ENCODE results near the gene MYBPC1.
"Not testable (repeated sequence)": the region's sequence is repeated elsewhere in the genome, so short reads cannot be mapped to it uniquely, and the experiment has no call there.

Gene MYBPC1, protein sequence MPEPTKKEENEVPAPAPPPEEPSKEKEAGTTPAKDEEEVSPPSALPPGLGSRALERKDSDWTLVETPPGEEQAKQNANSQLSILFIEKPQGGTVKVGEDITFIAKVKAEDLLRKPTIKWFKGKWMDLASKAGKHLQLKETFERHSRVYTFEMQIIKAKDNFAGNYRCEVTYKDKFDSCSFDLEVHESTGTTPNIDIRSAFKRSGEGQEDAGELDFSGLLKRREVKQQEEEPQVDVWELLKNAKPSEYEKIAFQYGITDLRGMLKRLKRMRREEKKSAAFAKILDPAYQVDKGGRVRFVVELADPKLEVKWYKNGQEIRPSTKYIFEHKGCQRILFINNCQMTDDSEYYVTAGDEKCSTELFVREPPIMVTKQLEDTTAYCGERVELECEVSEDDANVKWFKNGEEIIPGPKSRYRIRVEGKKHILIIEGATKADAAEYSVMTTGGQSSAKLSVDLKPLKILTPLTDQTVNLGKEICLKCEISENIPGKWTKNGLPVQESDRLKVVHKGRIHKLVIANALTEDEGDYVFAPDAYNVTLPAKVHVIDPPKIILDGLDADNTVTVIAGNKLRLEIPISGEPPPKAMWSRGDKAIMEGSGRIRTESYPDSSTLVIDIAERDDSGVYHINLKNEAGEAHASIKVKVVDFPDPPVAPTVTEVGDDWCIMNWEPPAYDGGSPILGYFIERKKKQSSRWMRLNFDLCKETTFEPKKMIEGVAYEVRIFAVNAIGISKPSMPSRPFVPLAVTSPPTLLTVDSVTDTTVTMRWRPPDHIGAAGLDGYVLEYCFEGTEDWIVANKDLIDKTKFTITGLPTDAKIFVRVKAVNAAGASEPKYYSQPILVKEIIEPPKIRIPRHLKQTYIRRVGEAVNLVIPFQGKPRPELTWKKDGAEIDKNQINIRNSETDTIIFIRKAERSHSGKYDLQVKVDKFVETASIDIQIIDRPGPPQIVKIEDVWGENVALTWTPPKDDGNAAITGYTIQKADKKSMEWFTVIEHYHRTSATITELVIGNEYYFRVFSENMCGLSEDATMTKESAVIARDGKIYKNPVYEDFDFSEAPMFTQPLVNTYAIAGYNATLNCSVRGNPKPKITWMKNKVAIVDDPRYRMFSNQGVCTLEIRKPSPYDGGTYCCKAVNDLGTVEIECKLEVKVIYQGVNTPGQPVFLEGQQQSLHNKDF

GRCh38 chr12:101594700-101595099 is at the start of gene MYBPC1:
TSS of gene MYBPC1 (plus strand) at chr12:101594971. CDS start at chr12:101595071, 100 bp downstream.
- DNase-seq (ENCODE audit: low spot score): no peak

GRCh38 chr12:101551362-101552114 is 43.2 kb upstream of the MYBPC1 start:
- no peak for DNase-seq (ENCODE audit: low spot score)

- no peak for DNase-seq (ENCODE audit: low spot score)
Observed at GRCh38 chr12:101552277-101552676, 42.5 kb upstream of the MYBPC1 start.

- DNase-seq (ENCODE audit: low spot score): no peak
Observed at GRCh38 chr12:101557094-101557493, 37.7 kb upstream of the MYBPC1 start.

DNA sequence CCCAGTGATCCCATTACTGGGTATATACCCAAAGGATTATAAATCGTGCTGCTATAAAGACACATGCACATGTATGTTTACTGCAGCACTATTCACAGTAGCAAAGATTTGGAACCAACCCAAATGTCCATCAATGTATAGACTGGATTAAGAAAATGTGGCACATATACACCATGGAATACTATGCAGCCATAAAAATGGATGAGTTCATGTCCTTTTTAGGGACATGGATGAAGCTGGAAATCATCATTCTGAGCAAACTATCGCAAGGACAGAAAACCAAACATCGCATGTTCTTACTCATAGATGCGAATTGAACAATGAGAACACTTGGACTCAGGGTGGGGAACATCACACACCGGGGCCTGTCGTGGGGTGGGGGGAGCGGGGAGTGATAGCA is 36.0 kb upstream of the MYBPC1 start:
- not testable (repeated sequence) for DNase-seq (ENCODE audit: low spot score)

GRCh38 chr12:101563212-101563611 is 31.6 kb upstream of the MYBPC1 start:
- DNase-seq (ENCODE audit: low spot score): no peak

DNA sequence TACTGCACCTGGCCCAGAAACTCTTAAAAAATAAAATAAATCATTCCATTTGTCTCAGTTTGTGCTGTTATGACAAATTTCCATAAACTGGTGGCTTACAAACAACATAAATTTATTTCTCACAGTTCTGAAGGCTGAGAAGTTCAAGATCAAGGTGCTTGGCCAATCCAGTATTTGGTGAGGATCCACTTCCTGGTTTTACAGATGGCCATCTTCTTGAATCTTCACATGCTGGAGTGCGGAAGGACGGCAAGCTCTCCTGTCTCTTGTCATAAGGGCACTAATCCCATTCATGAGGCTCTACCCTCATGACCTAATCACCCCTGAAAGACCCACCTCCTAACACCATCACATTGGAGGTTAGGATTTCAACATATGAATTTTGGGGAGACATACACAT is 29.9 kb upstream of the MYBPC1 start:
- no peak for DNase-seq (ENCODE audit: low spot score)

DNA sequence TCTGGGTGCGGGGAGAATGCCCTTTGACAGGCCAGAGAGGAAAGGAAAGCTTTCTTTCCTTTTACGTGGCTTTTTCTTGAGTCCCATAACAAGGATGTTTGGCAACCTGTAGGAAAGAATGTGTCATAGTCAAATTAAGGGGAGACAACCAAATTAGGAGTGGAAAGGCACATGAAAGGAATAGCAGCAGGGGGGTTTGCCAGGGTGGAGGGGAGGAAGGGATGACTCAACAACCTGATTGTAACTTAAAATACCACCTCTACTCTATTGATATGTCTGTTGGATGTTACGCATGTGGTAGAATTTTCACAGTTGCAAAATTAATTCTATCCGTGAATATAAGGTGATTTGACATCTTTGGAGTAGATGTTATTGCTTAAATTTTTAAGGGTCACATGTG is 28.5 kb upstream of the MYBPC1 start:
- peak; percentile 25 for DNase-seq (ENCODE audit: low spot score)

- no peak for DNase-seq (ENCODE audit: low spot score)
Observed at GRCh38 chr12:101567918-101568317, 26.9 kb upstream of the MYBPC1 start.

DNA sequence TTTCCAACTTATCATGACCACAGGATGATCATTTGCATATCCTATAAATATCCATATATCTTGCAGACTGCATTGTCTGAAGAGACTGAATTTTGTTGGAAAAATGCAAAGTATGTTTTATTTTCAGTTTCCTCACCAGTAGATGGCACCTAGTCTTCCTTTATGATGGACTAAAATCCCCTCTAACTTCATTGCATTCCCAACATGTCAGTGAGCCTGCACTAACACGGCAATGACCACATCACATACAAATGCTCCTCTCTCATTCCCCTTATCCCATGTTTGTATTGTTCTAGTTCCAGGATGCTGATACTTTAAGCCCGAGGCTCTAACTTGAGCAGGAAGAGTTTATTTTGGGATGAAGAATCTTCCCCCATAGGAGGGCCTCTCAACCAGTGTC is 24.7 kb upstream of the MYBPC1 start:
- DNase-seq (ENCODE audit: low spot score): peak; percentile 64

DNA sequence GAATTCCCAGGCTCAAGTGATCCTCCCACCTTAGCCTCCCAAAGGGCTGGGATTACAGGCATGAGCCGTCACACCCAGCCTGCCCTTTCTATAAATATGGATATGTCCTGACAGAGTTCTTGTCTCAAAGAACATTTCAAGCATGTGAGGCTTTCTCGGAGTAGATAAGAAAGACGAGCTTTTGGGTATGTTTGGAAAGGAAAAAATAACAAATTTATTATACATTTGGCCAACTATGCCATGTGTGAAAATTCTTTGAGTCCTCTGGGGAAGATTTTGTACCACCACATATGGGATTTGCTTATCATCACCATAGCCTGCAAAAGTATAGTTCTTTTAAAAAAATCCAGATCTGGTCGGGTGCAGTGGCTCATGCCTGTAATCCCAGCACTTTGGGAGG is 23.7 kb upstream of the MYBPC1 start:
- no peak for DNase-seq (ENCODE audit: low spot score)

GRCh38 chr12:101573743-101574142 is 21.0 kb upstream of the MYBPC1 start:
- no peak for DNase-seq (ENCODE audit: low spot score)

DNA sequence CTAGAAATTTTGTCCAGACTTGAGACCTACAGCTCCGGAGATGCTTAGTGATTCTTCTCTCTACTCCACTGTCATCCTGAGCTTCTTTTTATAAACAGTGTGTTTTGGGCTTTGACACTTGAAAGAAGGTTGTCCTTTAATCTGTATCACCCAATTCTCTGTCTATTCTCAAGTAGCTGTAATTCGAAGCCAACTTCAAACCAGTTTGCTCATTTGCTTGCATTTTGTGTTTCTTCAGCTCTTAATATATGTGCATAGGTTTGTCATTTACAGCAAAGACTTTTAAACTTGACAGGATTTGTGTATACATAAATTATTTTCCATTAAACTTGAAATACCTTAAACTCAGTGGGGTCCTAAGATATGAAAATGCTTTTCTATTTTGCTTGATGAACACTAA is 16.4 kb upstream of the MYBPC1 start:
- DNase-seq (ENCODE audit: low spot score): no peak

- no peak for DNase-seq (ENCODE audit: low spot score)
Observed at GRCh38 chr12:101581190-101581589, 13.6 kb upstream of the MYBPC1 start.

- DNase-seq (ENCODE audit: low spot score): no peak
Observed at GRCh38 chr12:101582937-101583336, 11.8 kb upstream of the MYBPC1 start.

DNA sequence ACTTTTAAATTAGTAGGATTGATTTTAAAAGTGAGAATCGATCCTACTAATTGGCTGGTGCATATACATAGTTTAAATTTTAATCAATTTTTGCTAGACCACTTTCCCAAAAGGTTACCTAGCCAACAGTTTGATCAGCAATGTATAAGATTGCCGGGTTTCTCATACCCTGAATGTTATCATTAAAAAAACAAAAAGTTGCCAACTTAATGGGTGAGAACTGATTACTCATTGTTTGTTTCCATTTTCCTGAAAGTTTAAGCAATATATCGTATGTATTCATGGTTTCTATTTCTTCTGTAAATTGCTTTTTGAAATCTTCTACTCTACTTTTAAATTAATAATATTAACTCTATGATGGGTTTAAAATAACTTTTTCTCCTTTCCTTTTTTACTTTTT is 4.4 kb upstream of the MYBPC1 start:
- DNase-seq (ENCODE audit: low spot score): no peak

GRCh38 chr12:101591781-101592180 is 3.0 kb upstream of the MYBPC1 start:
- no peak for DNase-seq (ENCODE audit: low spot score)

GRCh38 chr12:101592448-101592847 is 2.3 kb upstream of the MYBPC1 start:
- DNase-seq (ENCODE audit: low spot score): no peak

- DNase-seq (ENCODE audit: low spot score): no peak
Observed at GRCh38 chr12:101592921-101593320, 1.9 kb upstream of the MYBPC1 start.

DNA sequence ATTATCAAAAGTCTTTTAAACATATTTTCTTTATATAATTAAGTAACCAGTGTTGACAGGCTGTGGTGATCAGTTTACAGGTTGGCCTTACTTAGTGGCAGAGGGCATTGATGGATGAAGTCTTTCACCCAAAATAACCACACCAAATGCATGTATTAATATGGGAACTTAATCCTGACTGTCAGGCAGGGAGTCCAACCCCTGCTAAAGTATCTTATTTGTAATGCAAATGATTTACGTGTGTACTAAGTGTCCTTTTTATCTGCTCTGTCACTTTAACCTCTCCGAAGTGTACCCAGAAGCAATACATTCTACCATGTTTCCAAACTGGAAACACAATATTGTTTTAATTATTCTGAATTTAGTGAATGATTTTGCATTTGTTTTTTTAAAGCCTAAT is 1.4 kb downstream of the MYBPC1 start:
- no peak for DNase-seq (ENCODE audit: low spot score)

DNA sequence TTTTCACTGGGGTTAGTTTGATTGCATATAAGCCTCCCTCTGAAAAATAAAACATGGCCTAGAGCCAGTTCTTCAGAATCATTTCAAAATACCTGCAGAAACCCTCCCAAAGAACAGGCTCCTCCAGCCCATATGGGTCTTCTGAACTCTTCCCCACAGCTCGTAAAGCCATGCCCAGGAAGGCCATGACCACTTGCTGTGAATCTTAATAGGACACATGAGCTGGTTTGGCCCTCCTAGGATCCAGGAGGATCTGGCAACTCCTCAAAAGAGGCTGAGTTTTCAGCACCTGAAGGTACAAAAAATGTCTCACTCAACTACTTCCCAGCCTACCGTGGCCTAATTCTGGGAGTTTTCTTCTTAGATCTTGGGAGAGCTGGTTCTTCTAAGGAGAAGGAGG is 2.4 kb downstream of the MYBPC1 start:
- no peak for DNase-seq (ENCODE audit: low spot score)

DNA sequence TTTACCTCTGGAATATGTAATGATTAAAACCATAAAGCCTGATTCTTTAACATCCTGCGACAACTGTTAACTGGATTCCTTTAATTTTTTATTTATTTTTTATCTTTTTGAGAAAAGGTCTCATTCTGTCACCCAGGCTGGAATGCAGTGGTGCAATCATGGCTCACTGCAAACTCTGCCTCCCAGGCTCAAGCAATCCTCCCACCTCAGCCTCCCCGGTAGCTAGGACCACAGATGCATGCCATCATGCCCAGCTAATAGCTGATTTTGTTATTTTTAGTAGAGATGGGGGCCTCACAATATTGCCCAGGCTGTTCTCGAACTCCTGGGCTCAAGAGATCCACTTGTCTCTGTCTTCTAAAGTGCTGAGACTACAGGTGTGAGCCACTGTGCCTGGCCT is 3.7 kb downstream of the MYBPC1 start:
- DNase-seq (ENCODE audit: low spot score): no peak

Data from LoVo (cell line).